Measurements from ENCODE around the gene DNAI2. TPM values are rescaled to one million over a fixed set of nuclear protein-coding genes. Genes with fewer than 3 reads are reported as not detected.

DNAI2 gene
- total and polyA plus RNA-seq, 9 of the 15 experiments (the other 6 are each of a cell fraction or from before 2014, with no cell fraction given): not detected

- TF ChIP-seq ARID4B (CRISPR knock-in tag; IDR thresholded peaks at IDR 0.05): no peak
- TF ChIP-seq EP300 (IDR thresholded peaks at IDR 0.05; ENCODE audit: low read length): peak; percentile 26; the same call in 1 of the 2 replicates
- no peak for TF ChIP-seq PATZ1 (CRISPR knock-in tag; IDR thresholded peaks at IDR 0.05; ENCODE audit: borderline replicate concordance)
- no peak for TF ChIP-seq ZNF668 (CRISPR knock-in tag; IDR thresholded peaks at IDR 0.05)
- TF ChIP-seq EWSR1 (IDR thresholded peaks at IDR 0.05; ENCODE audit: borderline replicate concordance, low read depth, partially characterized antibody): no peak
- no peak for TF ChIP-seq ZNF778 (CRISPR knock-in tag; IDR thresholded peaks at IDR 0.05)
- TF ChIP-seq POU5F1 (IDR thresholded peaks at IDR 0.05; ENCODE audit: borderline replicate concordance, low read depth, low read length, partially characterized antibody): no peak
- TF ChIP-seq ZNF398 (CRISPR knock-in tag; IDR thresholded peaks at IDR 0.05): no peak
- TF ChIP-seq L3MBTL2 (IDR thresholded peaks at IDR 0.05): peak; percentile 59; the same call in 1 of the 2 replicates
- no peak for TF ChIP-seq NFE2 (IDR thresholded peaks at IDR 0.05; ENCODE audit: low read depth)
- no peak for TF ChIP-seq ZNF224 (CRISPR knock-in tag; IDR thresholded peaks at IDR 0.05)
- TF ChIP-seq MAX (CRISPR knock-in tag; IDR thresholded peaks at IDR 0.05): no peak
- no peak for TF ChIP-seq SMAD4 (CRISPR knock-in tag; conservative IDR thresholded peaks at IDR 0.05)
- no peak for TF ChIP-seq ZNF518B (CRISPR knock-in tag; IDR thresholded peaks at IDR 0.05)
Measured at GRCh38 chr17:74307984-74308773, 34.1 kb downstream of the DNAI2 start (continued).

Data from K562 (cell line).